Epidermal melanocyte (primary cell): ENCODE data around the gene SCARB2.
A peak's percentile ranks its signal among the peaks of the same experiment; 100 is the strongest.

Experiments used
- DNase-seq: peaks from one replicate; pipeline ENCODE4 v3.0.0; 2011; ENCODE audit warnings: low spot score; ENCODE audit not compliant: insufficient read length

SCARB2 gene

DNA sequence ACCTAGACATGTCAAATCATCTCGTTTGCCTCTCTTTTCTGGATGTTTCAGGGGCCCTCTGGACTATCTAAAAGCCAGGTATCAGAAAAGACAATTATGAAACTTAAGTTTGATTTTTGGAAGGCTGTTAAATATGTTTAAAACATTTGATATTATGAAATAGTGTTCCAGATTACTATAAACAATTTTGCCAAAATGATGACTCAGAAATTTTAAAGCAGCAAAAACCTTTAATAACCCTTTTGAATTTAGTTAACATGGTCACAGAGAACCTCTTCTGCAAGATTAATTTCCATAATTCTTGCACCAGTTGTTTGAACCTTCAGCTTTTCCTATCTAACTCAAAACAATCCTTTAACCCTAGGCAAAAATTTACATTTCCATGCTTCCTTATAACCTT is 19.1 kb upstream of the SCARB2 start:
- DNase-seq = no peak

DNA sequence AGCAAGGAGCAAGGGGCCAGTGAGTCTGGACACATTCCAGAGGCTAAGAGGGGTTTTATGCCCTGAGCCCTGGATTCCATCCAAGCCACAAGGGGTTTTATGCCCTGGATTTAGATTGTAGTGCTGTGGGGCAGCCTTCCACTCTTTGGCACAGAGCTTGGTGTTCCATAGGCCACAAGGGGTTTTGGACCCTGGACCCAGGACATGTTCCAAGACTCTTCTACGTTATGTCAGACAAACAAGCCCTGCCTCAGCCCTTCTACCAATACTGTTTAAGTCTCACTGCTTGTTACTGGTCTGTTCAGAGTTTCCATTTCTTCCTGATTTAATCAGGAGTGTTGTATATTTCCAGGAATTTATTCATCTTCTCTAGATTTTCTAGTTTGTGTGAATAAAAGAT is 12.8 kb upstream of the SCARB2 start:
- DNase-seq = no peak

DNA sequence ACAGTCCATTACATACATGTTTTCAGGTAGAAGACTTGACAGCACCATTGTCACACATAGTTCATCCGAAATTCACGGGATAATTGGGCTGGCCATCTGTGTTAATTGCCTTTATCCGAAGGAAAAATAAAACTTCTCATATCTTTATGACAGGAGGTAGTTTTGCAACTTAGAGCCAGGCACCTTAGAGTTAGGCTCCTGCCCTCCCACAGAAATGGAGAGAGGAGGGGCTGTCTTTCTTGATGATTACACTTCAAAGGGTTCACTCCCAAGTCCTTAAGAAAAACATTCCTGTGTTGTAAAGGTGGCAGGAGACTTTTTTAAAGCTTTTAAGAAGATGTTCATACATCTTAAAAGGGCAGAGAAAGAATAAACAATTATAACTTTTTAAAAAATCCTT is 10.5 kb upstream of the SCARB2 start:
- DNase-seq = no peak

DNA sequence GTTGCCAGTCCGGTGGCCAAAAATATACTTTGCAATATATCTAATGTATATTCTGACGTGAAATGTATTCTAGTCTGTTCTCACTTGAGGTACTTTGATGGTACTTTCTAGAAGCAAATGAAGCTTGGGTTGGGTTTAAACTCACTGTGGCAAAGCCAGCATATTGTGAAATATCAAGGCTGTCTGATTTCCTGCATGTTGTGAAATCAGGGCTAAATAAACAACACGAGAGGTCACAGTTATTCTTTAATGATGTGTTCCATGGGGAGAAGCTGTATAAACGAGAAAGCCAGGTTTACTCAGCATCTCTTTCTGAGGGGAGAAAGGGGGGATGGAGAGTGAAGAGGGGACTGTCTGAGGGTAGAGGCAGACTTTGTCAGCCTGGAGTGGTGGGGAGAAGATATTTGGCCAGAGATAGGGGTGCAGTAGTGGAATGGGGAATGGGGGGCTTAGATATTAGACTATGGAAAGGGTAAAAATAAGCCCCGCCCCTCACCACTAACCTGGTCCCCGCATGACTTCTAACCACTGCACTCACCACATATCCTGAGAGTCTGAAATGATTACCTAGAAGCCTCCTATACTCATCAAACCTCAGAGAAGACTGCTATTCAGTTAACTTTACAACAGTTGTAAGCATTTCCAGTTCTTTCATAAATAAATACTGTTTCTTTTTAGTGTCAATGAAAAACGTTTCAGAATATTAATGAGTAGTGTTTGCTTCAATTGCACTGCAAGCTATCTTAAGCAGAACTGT is 5.9 kb upstream of the SCARB2 start:
- DNase-seq = no peak

DNA sequence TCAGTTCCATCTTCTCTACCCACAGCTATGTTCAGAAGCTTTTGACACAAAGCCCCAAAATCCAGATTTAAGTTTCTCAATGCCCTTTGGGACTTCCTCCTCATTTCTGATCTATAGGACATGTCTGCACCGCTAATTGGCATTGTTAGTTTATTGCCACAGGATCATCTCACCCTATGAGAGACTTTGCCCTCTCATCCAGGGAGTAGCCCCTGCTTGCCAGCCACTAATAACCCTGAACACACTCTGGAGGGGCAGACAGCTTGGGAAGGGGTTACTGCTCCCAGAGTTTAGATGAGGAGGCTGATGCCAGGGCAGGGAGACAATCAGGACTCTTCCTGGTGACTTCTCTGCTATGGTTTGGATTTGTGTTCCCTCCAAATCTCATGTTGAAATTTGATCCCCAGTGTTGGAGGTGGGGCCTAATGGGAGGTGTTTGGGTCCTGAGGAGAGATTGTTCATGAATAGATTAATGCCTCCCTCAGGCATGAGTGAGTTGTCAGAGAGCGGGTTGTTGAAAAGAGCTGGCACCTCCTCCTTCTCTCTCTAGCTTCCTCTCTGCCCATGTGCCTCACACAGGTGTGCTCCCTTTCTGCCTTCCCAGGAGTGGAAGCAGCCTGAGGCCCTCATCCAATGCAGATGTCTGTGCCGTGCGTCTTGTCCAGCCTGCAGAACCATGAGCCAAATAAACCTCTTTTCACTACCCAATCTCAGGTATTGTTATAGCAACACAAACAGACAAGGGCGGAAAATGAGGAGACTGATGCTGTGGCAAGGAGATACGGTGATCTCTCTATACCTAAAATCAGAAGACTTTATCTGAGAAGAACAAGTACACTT is 3.6 kb upstream of the SCARB2 start:
- DNase-seq = no peak

DNA sequence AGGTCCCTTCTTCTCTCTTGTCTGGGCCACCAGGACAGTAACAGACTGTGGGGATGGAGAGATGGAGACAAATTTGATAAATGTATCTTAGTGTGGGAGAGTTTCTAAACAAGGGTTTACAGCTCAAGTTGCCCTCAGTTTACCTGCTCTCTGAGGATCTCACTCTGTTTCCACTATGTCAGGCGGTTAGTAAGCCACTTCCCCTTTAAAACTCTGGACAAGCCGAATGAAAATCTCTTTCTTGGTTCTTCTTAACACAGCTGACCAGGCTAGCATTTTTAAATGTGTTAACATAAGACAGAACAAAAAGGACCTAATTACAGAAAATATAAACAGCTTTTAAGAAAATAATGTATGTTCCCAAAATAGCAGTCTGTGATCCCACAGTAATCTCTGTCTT is 2.9 kb upstream of the SCARB2 start:
- no peak for DNase-seq

DNA sequence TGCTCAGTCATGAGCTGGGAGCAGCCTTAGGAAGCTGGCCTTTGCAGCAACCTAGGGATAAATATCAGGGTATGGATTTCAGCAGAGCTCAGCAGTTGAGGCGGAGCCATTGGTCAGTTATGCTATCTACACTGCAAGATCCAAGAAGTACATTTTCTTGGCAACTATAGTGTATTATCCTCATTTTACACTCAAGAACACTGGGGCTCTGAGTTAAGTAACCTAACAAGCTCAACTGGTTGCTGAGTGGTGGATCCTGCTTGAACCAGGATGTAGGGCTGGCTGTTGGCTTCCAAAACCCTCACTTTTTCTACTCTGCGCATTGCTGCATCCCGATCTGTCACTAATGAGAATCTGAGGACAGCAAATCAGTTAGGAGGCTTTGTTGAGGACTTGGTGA is 1.5 kb upstream of the SCARB2 start:
- no peak for DNase-seq

DNA sequence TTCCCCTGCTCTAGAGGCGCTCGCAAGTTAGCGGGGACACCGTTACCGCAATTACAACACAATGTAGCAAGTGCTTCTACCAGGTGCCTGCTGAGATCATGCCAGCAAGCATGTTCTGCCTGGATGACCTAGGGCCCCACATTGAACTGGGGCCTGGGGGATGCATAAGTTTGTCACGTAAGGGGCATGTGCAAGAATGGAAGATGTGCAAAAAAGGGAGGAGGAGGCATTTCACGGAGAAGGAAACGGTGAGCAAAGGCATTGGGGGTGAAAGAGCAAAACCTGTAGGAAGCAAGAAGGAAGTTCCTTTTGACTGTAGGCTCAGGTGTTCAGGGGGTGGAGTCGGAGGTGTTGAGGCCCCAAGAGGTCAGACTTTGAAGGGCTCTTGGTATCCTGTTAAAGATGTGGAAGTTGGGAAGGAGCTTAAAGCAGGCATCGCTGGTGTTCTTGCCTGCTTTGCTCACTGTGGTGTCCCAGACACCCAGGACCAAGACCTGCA is 602 bp upstream of the SCARB2 start:
- no peak for DNase-seq

DNA sequence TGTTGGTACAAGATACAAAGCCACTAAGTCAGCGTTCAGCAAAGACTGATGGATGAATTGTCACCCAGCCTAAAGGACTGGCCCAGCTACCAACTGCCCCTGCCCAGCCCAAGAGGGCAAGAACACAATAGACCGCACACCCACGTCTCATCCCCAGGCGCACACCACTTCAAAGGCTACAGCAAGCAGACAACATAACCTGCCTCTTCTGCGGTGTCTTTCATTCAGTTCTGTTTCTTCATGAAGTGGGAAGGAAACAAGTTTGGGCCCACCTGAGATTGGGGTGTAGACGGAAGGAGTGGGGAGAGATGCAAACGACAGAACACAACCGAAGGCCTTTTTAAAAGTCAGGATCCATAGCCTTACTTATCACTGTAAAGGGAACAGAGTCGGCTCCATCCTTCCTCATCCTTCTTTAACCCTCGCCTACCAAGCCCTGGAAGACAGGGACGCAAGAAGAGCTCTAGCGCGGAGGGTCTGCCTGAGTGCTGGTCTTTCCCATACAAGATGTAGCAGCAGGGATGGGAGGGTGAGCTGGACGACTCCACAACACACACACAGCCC is 691 bp downstream of the SCARB2 start:
- no peak for DNase-seq

DNA sequence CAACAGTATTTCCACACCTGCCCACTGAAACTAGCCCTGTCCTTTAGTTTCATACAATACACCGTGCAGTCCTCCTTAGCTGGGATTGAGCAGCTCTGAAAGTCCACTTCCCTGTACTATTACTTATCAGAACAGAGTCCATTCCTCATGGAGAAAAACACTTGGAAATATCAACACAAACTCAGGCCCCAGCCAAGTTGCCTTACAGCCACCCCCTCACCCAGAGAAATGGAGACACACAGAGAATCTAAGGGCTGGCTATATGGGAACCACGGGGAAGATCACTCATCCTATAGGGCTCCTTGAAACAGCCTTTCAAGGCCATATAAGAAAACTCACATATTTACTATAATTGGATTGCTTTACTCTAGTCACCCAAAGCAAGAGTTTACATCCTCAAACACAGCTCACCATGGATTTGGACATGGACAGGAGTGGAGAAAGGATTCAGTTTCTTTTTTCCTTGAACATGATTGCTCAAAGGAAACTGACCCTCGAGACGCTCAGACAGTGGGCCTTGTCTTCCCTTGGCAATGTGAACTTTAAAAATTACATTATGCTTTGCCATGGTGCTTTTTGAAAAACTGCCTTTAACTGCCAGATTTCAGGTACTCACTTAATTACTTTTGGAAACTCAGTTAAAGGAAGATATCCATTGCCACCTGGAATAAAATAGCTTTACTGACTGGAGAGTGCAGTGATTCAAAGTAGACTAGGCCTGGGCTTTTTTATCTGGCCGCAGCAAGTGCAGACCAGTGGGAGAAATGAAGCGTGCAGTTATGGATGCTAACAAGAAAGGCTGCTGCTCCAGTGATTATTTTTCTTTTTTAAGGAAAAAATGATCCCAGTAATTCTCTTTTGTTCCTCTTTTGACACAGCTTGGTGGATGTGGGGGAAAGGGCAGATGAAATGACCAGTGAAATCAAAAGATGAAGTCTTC is 1.6 kb downstream of the SCARB2 start:
- DNase-seq = no peak

DNA sequence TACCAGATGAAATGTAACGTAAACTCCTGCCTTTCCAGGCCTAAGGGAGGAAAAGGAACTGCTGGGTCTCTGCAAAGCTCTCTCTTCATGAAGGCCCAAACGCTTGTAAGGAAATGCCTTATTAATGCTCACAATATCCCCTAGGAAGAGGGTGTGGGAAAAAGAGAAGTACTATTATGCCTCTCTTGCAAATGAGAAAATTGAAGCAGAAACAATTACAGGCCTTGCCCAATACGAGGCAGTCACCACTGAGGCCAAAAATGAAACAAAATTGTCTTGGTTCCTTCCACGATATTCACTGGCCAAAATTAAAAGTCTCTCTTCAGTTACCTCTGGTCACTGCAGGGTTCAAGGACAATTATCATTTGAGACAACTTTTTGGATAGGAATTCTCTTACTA is 3.2 kb downstream of the SCARB2 start:
- DNase-seq = no peak

DNA sequence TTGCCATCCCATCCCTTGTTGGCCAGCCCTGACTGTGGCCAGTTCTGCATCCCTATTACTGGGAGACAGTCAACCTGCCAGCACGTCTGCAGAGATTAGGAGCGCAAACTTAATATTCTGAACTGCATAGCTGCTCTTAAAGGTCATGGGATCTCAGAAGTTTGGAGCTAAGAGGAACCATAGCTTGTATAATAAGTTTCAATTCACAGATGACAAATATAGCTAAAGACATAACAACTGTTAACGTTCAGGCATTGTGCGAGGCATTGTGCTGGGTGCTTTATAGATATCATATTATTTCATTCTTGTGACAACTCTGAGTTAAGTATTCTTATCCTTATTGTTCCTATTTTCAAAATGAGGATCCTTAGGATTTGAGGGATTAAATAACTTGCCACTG is 3.7 kb downstream of the SCARB2 start:
- no peak for DNase-seq

DNA sequence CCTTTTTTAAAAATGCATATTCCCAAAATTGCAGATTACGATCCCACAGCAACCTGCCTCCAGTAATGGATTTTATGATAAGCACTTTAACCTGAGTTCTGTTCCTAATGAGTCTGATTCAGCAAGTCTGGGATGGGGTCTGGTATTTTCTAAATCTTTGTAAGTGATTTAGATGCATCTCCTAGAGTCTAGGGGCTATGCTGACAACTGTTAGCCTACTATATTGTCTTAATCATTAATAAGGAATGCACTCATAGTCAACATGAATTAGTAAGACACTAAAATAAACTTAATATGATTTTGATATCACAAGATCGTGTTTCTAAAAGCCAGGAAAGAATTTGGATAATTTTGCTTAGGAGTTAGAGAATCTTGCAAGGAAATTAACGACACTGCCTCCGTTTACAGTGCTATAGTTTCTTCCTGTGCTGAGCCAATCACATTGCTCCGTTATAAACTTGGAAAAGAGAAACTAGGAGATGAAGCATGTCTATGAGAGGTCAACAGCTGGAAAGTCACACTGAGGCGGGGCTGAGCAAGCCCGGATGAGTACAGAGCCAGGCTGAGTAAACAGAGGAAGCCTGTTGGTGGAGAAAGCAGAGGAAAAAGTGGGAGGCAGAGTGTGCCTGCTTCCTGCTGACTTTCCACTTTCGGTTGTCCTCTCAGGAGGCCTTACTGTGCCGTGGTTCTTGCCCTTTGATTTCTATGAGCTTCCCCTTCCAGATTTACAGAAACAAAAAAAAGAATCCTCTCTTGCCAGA is 5.4 kb downstream of the SCARB2 start:
- peak; percentile 31 for DNase-seq

DNA sequence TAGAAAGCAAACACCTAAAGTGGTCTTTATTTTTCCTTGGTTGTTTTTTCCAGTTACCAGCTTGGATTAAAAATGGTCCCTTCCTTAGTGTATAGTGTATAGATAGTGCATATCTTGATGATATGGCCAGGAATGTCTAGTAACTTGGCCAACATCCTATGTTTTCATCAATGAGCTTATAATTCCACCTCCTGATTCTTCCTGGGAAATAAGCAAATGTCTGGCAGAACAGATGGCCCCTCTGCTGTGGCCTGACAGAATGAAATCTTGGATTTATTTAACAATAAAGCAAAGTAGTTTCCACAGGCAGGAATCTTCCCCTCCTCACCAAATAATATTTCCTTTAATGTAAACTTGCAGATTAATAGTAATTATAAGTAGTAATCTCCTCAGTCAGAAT is 6.1 kb downstream of the SCARB2 start:
- no peak for DNase-seq

DNA sequence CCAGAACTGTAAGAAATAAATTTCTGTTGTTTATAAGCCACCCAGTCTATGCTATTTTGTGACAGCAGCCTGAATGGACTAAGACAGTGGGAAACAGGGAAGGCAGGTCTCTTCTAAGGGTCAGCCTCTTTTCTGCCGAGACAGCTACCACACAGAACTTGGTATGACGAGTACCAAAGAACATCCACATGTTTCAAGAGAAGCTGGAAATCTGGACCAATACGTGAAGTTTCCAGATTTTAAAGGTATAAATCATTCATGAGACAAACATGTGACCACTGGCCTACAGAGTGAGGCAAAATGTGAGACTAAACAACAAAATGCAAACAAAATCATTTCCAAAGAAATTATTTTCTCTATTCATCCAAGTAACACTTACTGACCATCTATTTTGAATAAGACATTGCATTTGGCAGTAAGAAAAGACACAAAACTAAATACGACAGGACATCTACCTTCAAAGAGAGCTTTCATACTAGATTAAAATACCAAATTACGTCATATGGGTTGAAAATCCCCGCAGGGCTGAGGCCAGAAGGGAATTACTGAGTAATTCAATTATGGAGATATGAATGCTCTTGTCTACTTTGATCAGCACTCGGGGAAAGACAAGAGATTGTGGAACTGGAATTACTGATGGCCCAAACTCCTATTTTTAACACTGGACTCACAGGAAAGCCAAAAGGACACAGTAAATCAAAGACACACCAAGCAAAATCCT is 7.2 kb downstream of the SCARB2 start:
- no peak for DNase-seq

DNA sequence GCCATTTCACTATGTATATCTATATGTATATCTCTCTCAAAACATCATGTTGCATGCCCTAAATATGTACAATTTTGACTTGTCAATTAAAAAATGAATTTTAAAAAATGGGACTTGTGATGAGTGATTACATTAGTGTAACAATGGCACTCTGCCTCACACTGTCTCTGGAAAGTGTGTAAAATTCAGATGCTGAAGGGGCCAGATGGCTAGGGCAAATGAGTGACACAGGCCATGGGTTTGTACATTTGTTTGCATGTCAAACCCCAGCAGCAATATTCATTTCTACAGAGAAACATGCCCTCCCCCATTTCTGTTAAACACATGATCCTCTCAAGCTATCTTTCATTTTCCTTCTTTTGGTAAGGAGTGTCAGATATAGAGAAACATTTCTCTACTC is 8.1 kb downstream of the SCARB2 start:
- no peak for DNase-seq

DNA sequence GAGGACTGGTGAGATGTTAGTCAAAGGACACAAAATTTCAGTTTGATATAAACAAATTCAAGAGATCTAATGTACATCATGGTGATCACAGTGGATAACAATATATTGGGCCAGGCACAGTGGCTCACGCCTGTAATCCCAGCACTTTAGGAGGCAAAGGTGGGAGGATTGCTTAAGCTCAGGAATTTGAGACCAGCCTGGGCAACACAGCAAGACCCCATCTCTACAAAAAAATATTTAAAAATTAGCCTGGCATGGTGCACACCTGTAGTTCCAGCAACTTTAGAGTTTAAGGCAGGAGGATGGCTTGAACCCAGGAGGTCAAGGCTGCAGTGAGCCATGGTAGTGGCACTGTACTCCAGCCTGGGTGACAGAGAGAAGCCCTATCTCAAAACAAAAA is 8.7 kb downstream of the SCARB2 start:
- DNase-seq = no peak

DNA sequence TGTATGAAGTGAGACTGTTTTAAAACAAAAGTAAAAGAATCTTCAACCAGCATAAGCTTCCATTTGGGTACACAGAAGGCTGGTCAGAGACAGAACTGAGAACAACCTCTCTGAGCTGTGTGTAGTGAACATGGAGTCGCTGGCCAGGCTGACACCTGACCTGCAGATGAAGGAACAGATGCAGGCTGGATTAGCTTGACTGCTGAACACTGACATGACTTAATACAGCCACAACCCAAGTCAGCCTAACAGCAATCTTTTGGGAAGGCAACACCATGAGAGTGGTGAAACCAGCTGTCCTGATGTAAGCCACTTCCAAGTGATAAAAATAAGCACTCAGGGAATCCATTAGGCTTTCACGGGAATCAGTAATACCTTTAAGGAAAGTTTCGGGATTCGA is 10.1 kb downstream of the SCARB2 start:
- no peak for DNase-seq

DNA sequence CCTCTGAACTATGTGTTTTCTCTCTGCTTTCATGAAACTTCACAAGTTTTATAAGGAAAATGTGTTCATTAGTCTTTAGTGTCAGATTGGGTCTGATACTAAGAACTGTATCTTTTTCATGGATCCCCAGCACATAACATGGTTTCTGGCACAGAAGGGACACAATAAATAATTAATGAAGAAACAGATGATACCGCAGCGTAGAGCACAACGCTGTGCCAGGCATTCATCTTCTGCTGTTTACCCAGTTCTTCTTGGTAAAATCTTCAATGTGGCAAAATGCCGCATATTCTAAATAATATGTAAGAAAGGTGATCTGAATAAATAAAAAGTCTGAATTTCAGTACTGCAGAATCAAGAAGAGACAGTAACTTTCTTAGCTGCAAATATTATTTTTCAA is 12.3 kb downstream of the SCARB2 start:
- no peak for DNase-seq

DNA sequence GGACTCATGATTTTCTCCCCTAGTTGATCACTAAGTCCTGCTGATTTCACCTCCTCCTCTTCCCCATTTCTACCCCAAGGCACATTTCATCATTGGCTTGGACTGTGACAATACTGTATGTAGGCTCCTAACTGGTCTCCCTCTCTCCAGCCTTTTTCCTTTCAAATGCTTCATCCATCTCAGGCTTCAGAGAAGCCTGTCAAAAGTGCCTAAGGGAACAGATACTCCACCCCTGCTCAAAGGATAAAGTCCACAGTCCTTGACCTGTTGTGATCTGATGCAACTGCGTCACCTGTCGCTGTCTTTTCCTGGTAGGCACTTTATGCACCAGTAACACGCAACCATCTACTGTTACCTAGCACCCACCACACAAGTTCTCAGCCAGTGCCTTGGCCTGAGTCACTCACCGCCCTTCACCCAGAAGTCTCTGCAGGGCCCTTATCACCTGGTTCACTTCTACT is 12.8 kb downstream of the SCARB2 start:
- no peak for DNase-seq
